Kidney epithelial cell (primary cell): Measurements from ENCODE around the gene ZNF784. TPM values are rescaled to one million over a fixed set of nuclear protein-coding genes. Genes with fewer than 3 reads are reported as not detected.
"Not testable (repeated sequence)": the region's sequence is repeated elsewhere in the genome, so short reads cannot be mapped to it uniquely, and the experiment has no call there.

Source experiments
- DNase-seq: peaks from one replicate; pipeline ENCODE4 v3.0.0-alpha.2; 2010; ENCODE audit warnings: low read depth
- H3K27me3 ChIP-seq: 2 replicates; pipeline ENCODE4 v1.6.0; 2011; ENCODE audit warnings: low read length; ENCODE audit not compliant: control insufficient read depth, insufficient read depth
- H3K36me3 ChIP-seq: 2 replicates; pipeline ENCODE4 v1.5.1; 2011; ENCODE audit warnings: low read length; ENCODE audit not compliant: control insufficient read depth, insufficient read depth
- H3K4me3 ChIP-seq: 2 replicates; pipeline ENCODE4 v1.5.1; 2011; ENCODE audit warnings: low read depth, mild to moderate bottlenecking, control low read depth, low read length
- total RNA-seq: library from RNA; depleted of rRNA; stranded (reverse); fragments of >200 nt; gene quantifications from 2 replicates; pipeline ENCODE4 v1.2.3, GENCODE V29; 2015
- TF ChIP-seq, protein P1 (sequence below): IDR thresholded peaks from 2 replicates; pipeline ENCODE4 v1.5.1; 2011; ENCODE audit warnings: mild to moderate bottlenecking, moderate library complexity, low read length, control low read depth, inconsistent platforms; ENCODE audit not compliant: insufficient read depth, poor library complexity, severe bottlenecking

Gene ZNF784
- total RNA-seq, 1 donor from 2014 or later = 3.6 TPM

DNA sequence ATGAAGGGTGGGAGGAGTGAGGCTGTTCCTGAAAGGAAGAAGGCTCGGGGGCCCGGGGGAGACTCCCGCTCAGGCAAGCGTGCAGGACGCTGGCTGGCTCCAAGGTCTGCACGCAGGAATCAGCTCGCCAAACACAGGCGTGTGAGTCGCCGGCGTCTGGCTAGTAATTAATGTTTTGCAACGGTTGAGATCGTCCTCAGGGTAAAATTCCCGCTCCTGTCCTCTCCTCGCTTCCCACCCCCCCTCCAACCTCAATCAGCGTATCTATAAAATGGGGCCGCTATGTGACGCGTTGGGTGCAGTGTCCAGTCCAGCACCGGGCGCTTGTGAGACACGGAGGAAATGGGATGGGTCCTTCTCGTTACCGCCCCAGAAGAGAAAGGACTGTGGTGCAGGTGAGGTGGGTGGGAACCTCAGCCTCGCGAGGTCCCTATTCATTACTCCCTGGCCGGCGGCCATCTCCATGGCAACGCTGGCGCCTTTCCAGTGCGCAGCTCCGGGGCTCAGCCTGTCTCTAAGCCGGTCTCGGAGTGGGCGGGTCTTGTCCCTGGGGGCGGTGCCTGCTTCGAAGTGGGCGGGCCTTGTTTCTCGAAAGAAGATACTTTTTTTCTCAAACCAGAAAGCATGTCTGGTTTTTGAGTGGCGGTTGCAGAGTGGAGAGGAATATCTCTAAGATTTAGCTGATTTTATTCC, 37.2 kb downstream of the ZNF784 start:
- peak; percentile 91 for DNase-seq
- Histone ChIP-seq H3K4me3 (peak overlapping the region; percentile 30), H3K27me3 (no peaks in the 10 kb centered on the region), H3K36me3 (no peaks in the 10 kb centered on the region)
- TF ChIP-seq, protein P1, sequence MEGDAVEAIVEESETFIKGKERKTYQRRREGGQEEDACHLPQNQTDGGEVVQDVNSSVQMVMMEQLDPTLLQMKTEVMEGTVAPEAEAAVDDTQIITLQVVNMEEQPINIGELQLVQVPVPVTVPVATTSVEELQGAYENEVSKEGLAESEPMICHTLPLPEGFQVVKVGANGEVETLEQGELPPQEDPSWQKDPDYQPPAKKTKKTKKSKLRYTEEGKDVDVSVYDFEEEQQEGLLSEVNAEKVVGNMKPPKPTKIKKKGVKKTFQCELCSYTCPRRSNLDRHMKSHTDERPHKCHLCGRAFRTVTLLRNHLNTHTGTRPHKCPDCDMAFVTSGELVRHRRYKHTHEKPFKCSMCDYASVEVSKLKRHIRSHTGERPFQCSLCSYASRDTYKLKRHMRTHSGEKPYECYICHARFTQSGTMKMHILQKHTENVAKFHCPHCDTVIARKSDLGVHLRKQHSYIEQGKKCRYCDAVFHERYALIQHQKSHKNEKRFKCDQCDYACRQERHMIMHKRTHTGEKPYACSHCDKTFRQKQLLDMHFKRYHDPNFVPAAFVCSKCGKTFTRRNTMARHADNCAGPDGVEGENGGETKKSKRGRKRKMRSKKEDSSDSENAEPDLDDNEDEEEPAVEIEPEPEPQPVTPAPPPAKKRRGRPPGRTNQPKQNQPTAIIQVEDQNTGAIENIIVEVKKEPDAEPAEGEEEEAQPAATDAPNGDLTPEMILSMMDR = no peak

- TF ChIP-seq, protein P1 = no peak
- DNase-seq = no peak
- no peaks in the 10 kb centered on the region for H3K36me3 ChIP-seq
- peak overlapping the region; percentile 17 for H3K4me3 ChIP-seq
- H3K27me3 ChIP-seq = no peaks in the 10 kb centered on the region
These were observed 38.6 kb downstream of the ZNF784 start for GRCh38 chr19:55585658-55586339.

DNA sequence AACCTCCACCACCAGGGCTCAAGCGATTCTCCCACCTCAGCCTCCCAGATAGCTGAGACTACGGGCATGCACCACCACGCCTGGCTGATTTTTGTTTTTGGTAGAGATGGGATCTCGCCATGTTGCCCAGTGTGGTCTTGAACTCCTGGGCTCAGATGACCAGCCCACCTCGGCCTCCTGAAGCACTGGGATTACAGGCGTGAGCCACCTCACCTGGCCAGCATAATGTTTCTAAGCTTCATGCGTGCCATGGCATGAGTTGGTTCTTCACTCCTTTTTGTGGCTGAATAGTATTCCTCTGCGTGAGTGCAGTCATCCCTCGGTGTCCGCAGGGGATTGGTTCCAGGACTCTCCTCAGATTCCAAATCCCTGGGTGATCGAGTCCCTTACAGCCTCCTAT, 39.5 kb downstream of the ZNF784 start:
- H3K27me3 ChIP-seq = no peaks in the 10 kb centered on the region
- TF ChIP-seq, protein P1 = no peak

GRCh38 chr19:55583897-55584296, 40.5 kb downstream of the ZNF784 start:
- not testable (repeated sequence) for H3K36me3 ChIP-seq, DNase-seq, H3K4me3 ChIP-seq, H3K27me3 ChIP-seq

More for the DNA sequence above, 39.5 kb downstream of the ZNF784 start:
- no peak for DNase-seq
- no peaks in the 10 kb centered on the region for H3K36me3 ChIP-seq
- no peak overlapping the region for H3K4me3 ChIP-seq

GRCh38 chr19:55582284-55582683, 42.1 kb downstream of the ZNF784 start:
- not testable (repeated sequence) for H3K4me3 ChIP-seq, H3K27me3 ChIP-seq, H3K36me3 ChIP-seq, DNase-seq

DNA sequence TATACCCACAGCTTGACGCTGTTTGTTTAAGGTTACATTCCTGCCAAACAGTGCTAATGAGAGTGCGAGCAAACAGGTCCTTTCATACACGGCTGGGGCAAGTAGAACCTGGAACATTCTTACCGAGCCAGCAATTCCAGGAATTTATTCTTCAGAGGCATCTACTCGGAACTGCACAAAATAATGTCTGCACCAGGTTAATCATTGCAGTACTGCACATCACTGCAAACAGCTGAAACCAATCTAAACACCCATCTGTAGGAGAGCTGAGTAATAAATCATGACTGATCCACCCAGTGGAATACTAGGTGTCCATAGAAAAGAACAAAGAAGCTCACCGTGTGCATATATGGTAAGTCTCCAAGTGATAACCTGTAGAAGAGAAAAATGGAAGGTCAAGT, 42.5 kb downstream of the ZNF784 start:
- Histone ChIP-seq H3K36me3 (no peaks in the 10 kb centered on the region), H3K27me3 (no peaks in the 10 kb centered on the region), H3K4me3 (no peak overlapping the region)
- TF ChIP-seq, protein P1 = no peak
- DNase-seq = peak; percentile 82
